Measurements from ENCODE around the gene AKR1B15.

The AKR1B15 gene

DNA sequence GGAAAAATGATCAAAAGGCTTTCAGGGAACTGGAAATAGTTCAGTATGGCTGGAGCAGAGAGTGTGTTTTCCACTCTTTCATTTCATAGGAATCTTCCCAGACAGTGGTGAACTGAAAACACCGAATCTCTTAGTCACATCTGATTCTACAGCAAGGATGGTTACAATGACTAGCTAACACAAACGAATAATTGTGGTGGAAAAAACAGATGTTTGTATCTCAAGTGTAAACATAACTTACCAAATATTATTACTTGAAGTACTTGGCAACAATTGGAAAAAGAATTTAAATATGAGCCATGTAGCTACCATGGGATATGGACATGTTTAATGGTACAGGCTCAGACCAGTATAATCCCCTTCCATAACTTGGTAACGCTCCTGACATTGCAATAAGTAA, 76.6 kb downstream of the AKR1B15 start:
- DNase-seq = no peak
- Histone ChIP-seq H3K4me3 (ENCODE audit: insufficient read depth, low read depth, low read length, poor library complexity, severe bottlenecking) (no peak overlapping the region), H3K27me3 (replicated peaks; ENCODE audit: control insufficient read depth, insufficient read depth, low read length, poor library complexity, severe bottlenecking) (peaks cover 8% of the 10 kb centered on the region), H3K36me3 (ENCODE audit: control insufficient read depth, insufficient read depth, low read length) (no peaks in the 10 kb centered on the region), H3K9me3 (ENCODE audit: control insufficient read depth, low read length) (no peaks in the 10 kb centered on the region), H3K27ac (ENCODE audit: insufficient read depth, low read length, poor library complexity, severe bottlenecking) (no peak overlapping the region), H3K4me1 (ENCODE audit: control insufficient read depth, insufficient read depth, low read length, poor library complexity, severe bottlenecking) (no peaks in the 10 kb centered on the region)

DNA sequence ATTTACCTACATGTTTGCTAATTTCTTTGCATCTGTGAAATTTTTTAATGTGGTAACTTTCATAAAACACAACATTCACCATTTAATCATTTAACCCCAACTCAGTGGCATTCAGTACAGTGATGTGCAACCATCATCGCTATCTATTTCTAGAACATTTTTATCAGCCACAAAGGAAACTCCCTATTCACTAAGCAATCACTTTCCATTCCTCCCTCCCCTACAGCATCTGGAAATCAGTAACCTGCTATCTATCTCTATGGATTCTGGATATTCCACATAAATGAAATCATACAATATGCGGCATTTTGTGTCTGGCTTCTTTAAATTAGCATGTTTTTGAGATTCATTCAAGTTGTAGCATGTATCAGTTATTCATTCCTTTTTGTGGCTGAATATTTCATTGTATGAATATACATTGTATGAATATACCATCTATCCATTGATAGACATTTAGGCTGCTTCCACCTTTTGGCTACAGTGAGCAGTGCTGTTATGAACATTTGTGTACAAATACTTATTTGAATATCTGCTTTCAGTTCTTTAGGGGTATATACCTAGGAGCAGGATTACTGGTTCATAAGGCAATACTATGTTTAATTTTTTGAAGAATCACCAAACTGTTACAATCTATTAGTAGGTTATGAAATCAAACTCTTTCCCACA, 78.3 kb downstream of the AKR1B15 start:
- Histone ChIP-seq H3K4me3 (ENCODE audit: insufficient read depth, low read depth, low read length, poor library complexity, severe bottlenecking) (no peak overlapping the region), H3K27ac (ENCODE audit: insufficient read depth, low read length, poor library complexity, severe bottlenecking) (no peak overlapping the region), H3K27me3 (replicated peaks; ENCODE audit: control insufficient read depth, insufficient read depth, low read length, poor library complexity, severe bottlenecking) (peaks cover 8% of the 10 kb centered on the region), H3K9me3 (ENCODE audit: control insufficient read depth, low read length) (no peaks in the 10 kb centered on the region), H3K36me3 (ENCODE audit: control insufficient read depth, insufficient read depth, low read length) (no peaks in the 10 kb centered on the region), H3K4me1 (ENCODE audit: control insufficient read depth, insufficient read depth, low read length, poor library complexity, severe bottlenecking) (no peaks in the 10 kb centered on the region)
- no peak for DNase-seq

DNA sequence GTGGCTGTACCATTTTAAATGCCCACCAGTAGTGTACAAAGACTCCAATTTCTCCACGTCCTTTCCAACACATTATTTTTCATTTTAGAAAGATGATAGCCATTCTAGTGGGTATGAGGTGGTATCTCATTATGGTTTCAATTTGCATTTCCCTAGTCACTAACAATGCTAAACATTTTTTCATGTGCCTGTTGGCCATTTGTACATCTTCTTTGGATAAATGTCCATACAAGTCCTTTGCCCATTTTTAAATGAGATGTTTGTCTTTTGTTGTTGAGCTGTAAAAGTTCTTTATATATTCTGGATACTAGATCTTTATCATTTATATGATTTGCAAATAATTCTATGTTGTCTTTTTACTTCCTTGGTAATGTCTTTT, 78.9 kb downstream of the AKR1B15 start:
- no peak overlapping the region for H3K27ac ChIP-seq (ENCODE audit: insufficient read depth, low read length, poor library complexity, severe bottlenecking)
- no peaks in the 10 kb centered on the region for H3K36me3 ChIP-seq (ENCODE audit: control insufficient read depth, insufficient read depth, low read length)
- H3K9me3 ChIP-seq (ENCODE audit: control insufficient read depth, low read length) = no peaks in the 10 kb centered on the region
- H3K4me1 ChIP-seq (ENCODE audit: control insufficient read depth, insufficient read depth, low read length, poor library complexity, severe bottlenecking) = no peaks in the 10 kb centered on the region
- peaks cover 8% of the 10 kb centered on the region for H3K27me3 ChIP-seq (replicated peaks; ENCODE audit: control insufficient read depth, insufficient read depth, low read length, poor library complexity, severe bottlenecking)
- H3K4me3 ChIP-seq (ENCODE audit: insufficient read depth, low read depth, low read length, poor library complexity, severe bottlenecking) = no peak overlapping the region
- DNase-seq = no peak

DNA sequence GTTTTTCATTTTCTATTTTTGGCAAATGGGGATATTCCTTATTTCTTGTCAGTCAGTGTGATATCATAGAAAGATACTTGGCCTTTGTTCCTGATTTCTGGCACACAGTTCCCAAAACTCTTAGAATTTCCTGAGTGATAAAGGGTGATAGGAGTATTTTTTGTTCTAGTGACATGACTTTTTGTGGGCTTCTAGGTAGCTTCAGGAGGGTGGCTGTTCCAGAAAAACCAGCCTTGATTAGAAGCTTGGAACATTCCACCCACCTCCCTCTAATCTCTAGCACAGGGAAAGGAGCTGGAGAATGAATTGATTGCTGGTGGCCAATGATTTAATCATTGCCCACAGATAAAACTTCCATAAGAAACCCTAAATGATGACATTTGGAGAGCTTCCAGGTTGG, 80.5 kb downstream of the AKR1B15 start:
- Histone ChIP-seq H3K9me3 (ENCODE audit: control insufficient read depth, low read length) (no peaks in the 10 kb centered on the region), H3K36me3 (ENCODE audit: control insufficient read depth, insufficient read depth, low read length) (no peaks in the 10 kb centered on the region), H3K4me3 (ENCODE audit: insufficient read depth, low read depth, low read length, poor library complexity, severe bottlenecking) (no peak overlapping the region), H3K27me3 (replicated peaks; ENCODE audit: control insufficient read depth, insufficient read depth, low read length, poor library complexity, severe bottlenecking) (peaks cover 8% of the 10 kb centered on the region), H3K4me1 (ENCODE audit: control insufficient read depth, insufficient read depth, low read length, poor library complexity, severe bottlenecking) (no peaks in the 10 kb centered on the region), H3K27ac (ENCODE audit: insufficient read depth, low read length, poor library complexity, severe bottlenecking) (no peak overlapping the region)
- no peak for DNase-seq
